Suprapubic skin (tissue), 4 donors: ENCODE results near the gene RNF220.

Experiments
- EP300 ChIP-seq: sonication (generic); formaldehyde crosslinking; IDR thresholded peaks from one replicate; pipeline ENCODE4 v1.6.1; 2017; ENCODE audit warnings: antibody characterized with exemption
- POLR2A ChIP-seq, 2 donors: fragments of 450-650 bp; IDR thresholded peaks; one replicate each; pipeline ENCODE4 v1.6.1; 2017; ENCODE audit warnings: antibody characterized with exemption in 2 of 2, mild to moderate bottlenecking in 2 of 2, moderate library complexity in 2 of 2
- POLR2AphosphoS5 ChIP-seq, 3 donors: sonication (generic); formaldehyde crosslinking; IDR thresholded peaks; one replicate each; pipeline ENCODE4 v1.6.1; 2017; ENCODE audit warnings: antibody characterized with exemption in 3 of 3
- TF ChIP-seq, protein P1 (sequence below), 2 donors: fragments of 200-600 bp in 1 of 2; fragments of 450-650 bp in 1 of 2; sonication (generic) in 1 of 2; IDR thresholded peaks; one replicate each; pipeline ENCODE4 v1.5.1; 2016 to 2019; ENCODE audit warnings: antibody characterized with exemption in 2 of 2, mild to moderate bottlenecking in 1 of 2, moderate library complexity in 1 of 2

DNA sequence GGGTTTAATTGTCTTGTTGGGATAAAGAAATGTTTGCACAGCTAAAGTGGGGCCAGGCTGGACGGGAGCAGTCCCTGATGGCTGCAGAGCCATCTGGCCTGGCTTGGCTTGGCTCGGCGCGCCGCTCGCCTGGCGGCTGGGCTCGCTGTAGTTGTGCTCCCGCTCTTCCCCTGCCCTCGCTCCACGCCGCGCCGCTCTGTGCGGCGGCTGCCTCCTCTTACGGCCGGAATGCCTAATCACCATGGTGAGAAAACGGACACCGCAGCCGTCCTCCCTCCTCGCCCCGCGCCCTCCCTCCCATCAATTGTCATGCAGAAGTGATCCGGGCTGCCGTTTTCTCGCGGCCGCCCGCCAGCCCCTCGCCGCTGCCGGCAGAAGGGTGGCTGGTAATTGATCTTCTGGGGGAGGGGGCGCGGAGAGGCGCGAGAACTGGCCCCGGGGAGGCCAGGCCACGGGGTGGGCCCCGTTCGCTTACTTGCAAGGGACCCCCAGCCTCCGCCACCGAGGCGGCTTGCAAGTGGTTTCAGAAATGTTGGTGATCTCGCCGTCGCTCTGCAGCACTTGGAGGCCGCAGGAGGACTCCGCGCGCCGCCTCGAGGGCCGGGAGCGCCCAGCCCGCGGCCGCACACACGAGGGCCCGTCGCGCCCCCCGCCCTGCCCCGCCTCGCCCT is 12.4 kb downstream of the RNF220 start:
- TF ChIP-seq, protein P1, sequence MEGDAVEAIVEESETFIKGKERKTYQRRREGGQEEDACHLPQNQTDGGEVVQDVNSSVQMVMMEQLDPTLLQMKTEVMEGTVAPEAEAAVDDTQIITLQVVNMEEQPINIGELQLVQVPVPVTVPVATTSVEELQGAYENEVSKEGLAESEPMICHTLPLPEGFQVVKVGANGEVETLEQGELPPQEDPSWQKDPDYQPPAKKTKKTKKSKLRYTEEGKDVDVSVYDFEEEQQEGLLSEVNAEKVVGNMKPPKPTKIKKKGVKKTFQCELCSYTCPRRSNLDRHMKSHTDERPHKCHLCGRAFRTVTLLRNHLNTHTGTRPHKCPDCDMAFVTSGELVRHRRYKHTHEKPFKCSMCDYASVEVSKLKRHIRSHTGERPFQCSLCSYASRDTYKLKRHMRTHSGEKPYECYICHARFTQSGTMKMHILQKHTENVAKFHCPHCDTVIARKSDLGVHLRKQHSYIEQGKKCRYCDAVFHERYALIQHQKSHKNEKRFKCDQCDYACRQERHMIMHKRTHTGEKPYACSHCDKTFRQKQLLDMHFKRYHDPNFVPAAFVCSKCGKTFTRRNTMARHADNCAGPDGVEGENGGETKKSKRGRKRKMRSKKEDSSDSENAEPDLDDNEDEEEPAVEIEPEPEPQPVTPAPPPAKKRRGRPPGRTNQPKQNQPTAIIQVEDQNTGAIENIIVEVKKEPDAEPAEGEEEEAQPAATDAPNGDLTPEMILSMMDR (IDR thresholded peaks at IDR 0.05): no peak
- TF ChIP-seq POLR2A (IDR thresholded peaks at IDR 0.05) (no peak), EP300 (no peak), POLR2AphosphoS5 (IDR thresholded peaks at IDR 0.05) (no peak)
